22Rv1 (cell line): ENCODE results near the gene CCL23.

Source experiments
- CTCF ChIP-seq: fragments of 450-650 bp; IDR thresholded peaks from 2 replicates; pipeline ENCODE4 v1.5.1; 2017; ENCODE audit warnings: mild to moderate bottlenecking
- ZFX ChIP-seq: fragments of 450-650 bp; IDR thresholded peaks from 2 replicates; pipeline ENCODE4 v1.6.1; 2017; ENCODE audit warnings: antibody characterized with exemption, borderline replicate concordance

- no peak for TF ChIP-seq CTCF
- no peak for TF ChIP-seq ZFX
Observed at GRCh38 chr17:36001862-36002603, 15.7 kb downstream of the CCL23 start.
